Hepatocyte (in vitro differentiated cells): ENCODE data around the gene A2ML1. TPM values are rescaled to one million over a fixed set of nuclear protein-coding genes. Genes with fewer than 3 reads are reported as not detected.

Source experiments
- DNase-seq: peaks from one replicate; pipeline ENCODE4 v3.0.0-alpha.2; 2016; ENCODE audit warnings: low spot score
- H2AFZ ChIP-seq: fragments of 200-600 bp; sonication (generic); 2 replicates; pipeline ENCODE4 v1.6.0; 2016; ENCODE audit warnings: antibody characterized with exemption, mild to moderate bottlenecking
- H3K27ac ChIP-seq: fragments of 200-600 bp; sonication (generic); 2 replicates; pipeline ENCODE4 v1.5.1; 2016; ENCODE audit warnings: mild to moderate bottlenecking
- H3K27me3 ChIP-seq: fragments of 200-600 bp; sonication (generic); 2 replicates; pipeline ENCODE4 v1.6.1; 2016
- H3K36me3 ChIP-seq: fragments of 200-600 bp; sonication (generic); replicated peaks from 2 replicates; pipeline ENCODE4 v1.5.1; 2016; ENCODE audit warnings: low read depth; ENCODE audit not compliant: insufficient read depth
- H3K4me1 ChIP-seq: fragments of 200-600 bp; sonication (generic); 2 replicates; pipeline ENCODE4 v1.5.1; 2016; ENCODE audit warnings: mild to moderate bottlenecking, moderate library complexity; ENCODE audit not compliant: insufficient read depth
- H3K4me2 ChIP-seq: fragments of 200-600 bp; sonication (generic); 2 replicates; pipeline ENCODE4 v1.6.0; 2016
- H3K4me3 ChIP-seq: fragments of 200-600 bp; sonication (generic); 2 replicates; pipeline ENCODE4 v1.5.1; 2016; ENCODE audit warnings: mild to moderate bottlenecking
- H3K79me2 ChIP-seq: fragments of 200-600 bp; sonication (generic); 2 replicates; pipeline ENCODE4 v1.6.0; 2017; ENCODE audit warnings: mild to moderate bottlenecking
- H3K9me2 ChIP-seq: fragments of 200-600 bp; sonication (generic); replicated peaks from 2 replicates; pipeline ENCODE4 v1.6.0; 2017; ENCODE audit warnings: mild to moderate bottlenecking; ENCODE audit not compliant: insufficient read depth
- H3K9me3 ChIP-seq: fragments of 200-600 bp; sonication (generic); 2 replicates; pipeline ENCODE4 v1.5.1; 2016; ENCODE audit warnings: low read depth, mild to moderate bottlenecking
- H4K20me1 ChIP-seq: fragments of 200-600 bp; sonication (generic); 2 replicates; pipeline ENCODE4 v1.6.0; 2016; ENCODE audit warnings: mild to moderate bottlenecking; ENCODE audit not compliant: insufficient read depth, poor library complexity, severe bottlenecking
- CTCF ChIP-seq: fragments of 200-600 bp; sonication (generic); IDR thresholded peaks from 2 replicates; pipeline ENCODE4 v1.5.1; 2016; ENCODE audit warnings: antibody characterized with exemption, mild to moderate bottlenecking; ENCODE audit not compliant: poor library complexity
- EZH2 ChIP-seq: fragments of 200-600 bp; sonication (generic); IDR thresholded peaks from 2 replicates; pipeline ENCODE4 v1.6.1; 2016; ENCODE audit warnings: antibody characterized with exemption, mild to moderate bottlenecking, borderline replicate concordance
- EZH2phosphoT487 ChIP-seq: fragments of 200-600 bp; sonication (generic); IDR thresholded peaks from one replicate; pipeline ENCODE4 v1.6.1; 2018; ENCODE audit warnings: antibody characterized with exemption, mild to moderate bottlenecking, low read depth, moderate library complexity; ENCODE audit not compliant: unreplicated experiment, severe bottlenecking
- WGBS: methylation state at CpG from one replicate; pipeline ENCODE4 v1.1.6; 2016; ENCODE audit warnings: low lambda C conversion rate; ENCODE audit errors: missing lambda C conversion rate; 5-methylcytosine and 5-hydroxymethylcytosine counted together
- polyA plus RNA-seq: library from polyadenylated mRNA; unstranded; fragments of >200 nt; fragmentation: Nextera tagmentation; extraction: Ambion mirVana; gene quantifications from 2 replicates; pipeline ENCODE4 v1.2.1, GENCODE V29; 2016
- total RNA-seq: library from RNA; depleted of rRNA; stranded (reverse); fragments of >200 nt; gene quantifications from 2 replicates; pipeline ENCODE4 v1.2.3, GENCODE V29; 2014

Gene A2ML1
- total and polyA plus RNA-seq, 2 experiments from 2014 or later, result 1.0 to 1.1 TPM

GRCh38 chr12:8911606-8912268, 89.3 kb downstream of the A2ML1 start:
- TF ChIP-seq EZH2 (no peak), CTCF (no peak), EZH2phosphoT487 (no peak)
- DNase-seq, result no peak
- Histone ChIP-seq H4K20me1 (no peaks in the 10 kb centered on the region), H3K79me2 (peaks cover 15% of the 10 kb centered on the region), H2AFZ (no peak overlapping the region), H3K4me3 (no peak overlapping the region), H3K4me1 (peaks cover 33% of the 10 kb centered on the region), H3K27me3 (no peaks in the 10 kb centered on the region), H3K4me2 (peak overlapping the region; percentile 76), H3K36me3 (no peaks in the 10 kb centered on the region), H3K27ac (peak overlapping the region; percentile 90), H3K9me3 (no peaks in the 10 kb centered on the region), H3K9me2 (no peaks in the 10 kb centered on the region)
- 43% methylated on average over 3 of the region's 3 CpGs for WGBS

DNA sequence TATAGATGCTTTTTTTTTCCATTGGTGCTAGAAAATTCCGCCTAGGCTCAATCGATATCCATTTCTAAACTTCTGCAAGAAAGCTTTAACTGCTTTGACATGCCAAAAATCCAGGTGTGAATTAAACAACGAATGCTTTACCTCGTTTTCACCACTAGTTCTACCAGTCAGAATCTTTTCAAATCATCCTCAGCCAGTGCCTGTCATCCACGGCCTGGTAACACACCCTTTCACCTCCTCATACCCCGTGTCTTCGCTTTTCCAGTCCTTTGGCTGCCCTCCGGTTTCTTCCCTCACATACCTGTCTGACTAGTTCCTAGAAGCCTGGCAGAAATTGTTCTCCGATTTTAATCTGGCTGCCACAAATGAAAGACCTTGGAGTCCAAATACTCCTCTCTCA, 90.5 kb downstream of the A2ML1 start:
- peaks cover 33% of the 10 kb centered on the region for H3K4me1 ChIP-seq
- peak overlapping the region; percentile 76 for H3K4me2 ChIP-seq
- peak overlapping the region; percentile 33 for H3K4me3 ChIP-seq
- H3K36me3 ChIP-seq, result no peaks in the 10 kb centered on the region
- no peaks in the 10 kb centered on the region for H3K9me2 ChIP-seq
- peak overlapping the region; percentile 90 for H3K27ac ChIP-seq
- peaks cover 26% of the 10 kb centered on the region for H3K79me2 ChIP-seq
- peak; percentile 24 for DNase-seq
- no peaks in the 10 kb centered on the region for H3K27me3 ChIP-seq
- TF ChIP-seq EZH2phosphoT487 (no peak), CTCF (no peak), EZH2 (no peak)
- H3K9me3 ChIP-seq, result no peaks in the 10 kb centered on the region
- H2AFZ ChIP-seq, result peak overlapping the region; percentile 51
- no peaks in the 10 kb centered on the region for H4K20me1 ChIP-seq
- 13% methylated on average over 9 of the region's 9 CpGs for WGBS

DNA sequence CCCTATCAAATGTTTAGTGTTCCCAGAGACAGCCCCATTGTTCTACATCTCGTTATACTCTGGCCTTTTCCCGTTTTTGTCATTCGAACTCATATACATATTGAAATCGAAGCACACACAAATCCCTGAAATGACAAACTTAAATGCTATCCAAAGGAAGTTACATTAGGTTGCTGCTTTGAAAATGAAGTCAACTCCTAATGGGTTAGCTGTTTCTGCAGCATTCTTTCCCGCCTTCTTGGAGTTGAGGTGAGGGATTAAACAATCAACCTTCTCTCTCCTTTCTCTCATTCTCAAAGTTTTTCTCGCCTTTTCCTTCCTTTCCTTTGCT, 91.2 kb downstream of the A2ML1 start:
- Histone ChIP-seq H3K27me3 (no peaks in the 10 kb centered on the region), H3K36me3 (no peaks in the 10 kb centered on the region), H3K4me3 (peak overlapping the region; percentile 33), H3K9me3 (no peaks in the 10 kb centered on the region), H3K4me1 (peaks cover 33% of the 10 kb centered on the region), H3K4me2 (peak overlapping the region; percentile 76), H3K79me2 (peaks cover 30% of the 10 kb centered on the region), H3K27ac (peak overlapping the region; percentile 90), H2AFZ (peak overlapping the region; percentile 51), H4K20me1 (no peaks in the 10 kb centered on the region), H3K9me2 (no peaks in the 10 kb centered on the region)
- TF ChIP-seq CTCF, result no peak
- no peak for TF ChIP-seq EZH2
- TF ChIP-seq EZH2phosphoT487, result no peak
- WGBS, result 6% methylated on average over 6 of the region's 6 CpGs
- peak; percentile 5 for DNase-seq
